Right cardiac atrium (tissue), 5 donors: ENCODE data around the gene ACAD8. TPM values are rescaled to one million over a fixed set of nuclear protein-coding genes. Genes with fewer than 3 reads are reported as not detected.
A peak's percentile ranks its signal among the peaks of the same experiment; 100 is the strongest.

Source experiments
- ATAC-seq, 2 donors: fragments of 200-7000 bp; cut with Tn5 transposase; one replicate each; pipeline versions ENCODE4 v1.8.0 to v1.9.1; 2020; ENCODE audit warnings: moderate library complexity in 2 of 2, mild to moderate bottlenecking in 1 of 2
- DNase-seq, 3 donors: peaks; one replicate each; pipeline ENCODE4 v3.0.0-alpha.2; 2020
- H3K27ac ChIP-seq: one replicate; pipeline ENCODE4 v1.5.1; 2013; ENCODE audit warnings: mild to moderate bottlenecking, low read length, control low read depth, moderate library complexity
- H3K27me3 ChIP-seq: one replicate; pipeline ENCODE4 v1.6.1; 2013; ENCODE audit not compliant: control insufficient read depth, insufficient read depth
- H3K4me1 ChIP-seq: one replicate; pipeline ENCODE4 v1.6.1; 2013; ENCODE audit warnings: low read length; ENCODE audit not compliant: control insufficient read depth, insufficient read depth
- H3K4me3 ChIP-seq: one replicate; pipeline ENCODE4 v1.5.1; 2013; ENCODE audit warnings: low read length, control low read depth
- H3K9me3 ChIP-seq: one replicate; pipeline ENCODE4 v1.6.1; 2013; ENCODE audit warnings: low read length; ENCODE audit not compliant: control insufficient read depth
- WGBS: extraction: QIAGEN DNeasy Blood & Tissue Kit; methylation state at CpG from one replicate; pipeline ENCODE4 v1.1.7; 2013; 5-methylcytosine and 5-hydroxymethylcytosine counted together
- intact Hi-C, 4 donors: fragments of 100-400 bp; cut with DNase I; formaldehyde crosslinking; loops; one replicate each; pipeline versions ENCODE4 v1.11.0 to v1.14.0; 2022 to 2023
- polyA plus RNA-seq: library from polyadenylated mRNA; stranded (reverse); fragments of 200-250 nt; gene quantifications from one replicate; pipeline ENCODE4 v1.2.3, GENCODE V29; 2013
- total RNA-seq, 4 donors: library from RNA; stranded (reverse); fragmentation: NEBNext Ultra II Directional; extraction: Animal tissue kit (Norgen Biotek cat#: 25700); gene quantifications; one replicate each; pipeline ENCODE4 v1.2.1, GENCODE V29; 2021
- donor health status: healthy with polysubstance abuse.
- donor health status: DM: no; HTN: yes; CAD: no.
- donor health status: DM: no; HTN: no; CAD: no.
- donor health status: DM: no; HTN: yes; CAD: no; lungs with severe emphysema.
- donor health status: DM: yes; HTN: yes; CAD: no.

Gene ACAD8
- total and polyA plus RNA-seq, 5 donors: 18.7 to 34.6 (median 25.6) TPM

DNA sequence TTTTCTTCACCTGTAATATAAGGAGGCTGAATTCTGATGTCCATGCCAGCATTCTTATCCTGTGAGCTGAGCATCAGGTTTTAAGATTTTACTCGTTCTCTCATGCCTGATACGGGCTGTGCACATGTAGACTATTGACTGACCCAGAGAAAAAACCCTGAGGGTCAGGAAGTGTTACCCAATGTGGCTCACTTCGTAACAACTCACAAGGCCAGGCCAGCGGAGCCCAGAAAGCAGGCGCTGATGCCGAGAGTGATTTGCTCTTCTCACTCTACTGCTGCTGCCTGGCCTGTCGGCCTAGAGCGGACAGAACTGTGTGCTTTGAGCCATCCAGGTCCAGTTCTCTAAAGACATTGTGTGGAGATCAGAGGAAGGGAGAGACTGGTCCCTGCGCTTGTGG lies 11.0 kb upstream of the ACAD8 start:
- WGBS: 87% methylated on average over 9 of the region's 9 CpGs
- DNase-seq (no peak), ATAC-seq (no peak)
- intact Hi-C loops: no loop called here
- H3K4me3 ChIP-seq: no peak overlapping the region
- no peaks in the 10 kb centered on the region for H3K9me3 ChIP-seq
- H3K27me3 ChIP-seq: no peaks in the 10 kb centered on the region
- no peaks in the 10 kb centered on the region for H3K4me1 ChIP-seq
- H3K27ac ChIP-seq: no peak overlapping the region

DNA sequence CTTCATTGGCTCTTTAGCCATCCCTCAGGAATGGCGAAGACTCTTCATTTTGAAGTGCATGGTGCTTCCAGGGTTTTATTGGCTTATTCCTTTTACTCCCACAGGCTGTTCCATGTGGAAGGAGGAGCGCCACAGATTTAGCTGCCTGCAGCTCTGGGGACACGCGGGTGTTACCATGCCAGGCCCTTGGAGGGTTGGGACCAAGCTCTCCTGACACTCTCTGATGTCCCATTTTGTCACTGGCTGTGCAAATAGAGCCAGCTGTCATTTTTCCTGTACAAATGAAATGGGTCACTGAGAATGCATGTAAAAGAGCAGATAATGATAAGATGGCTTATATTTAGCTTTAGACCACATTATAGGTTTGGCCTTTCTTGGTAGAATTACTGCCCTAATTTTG lies 9.5 kb upstream of the ACAD8 start:
- ATAC-seq (no peak), DNase-seq (no peak)
- Histone ChIP-seq H3K27me3 (no peaks in the 10 kb centered on the region), H3K4me1 (no peaks in the 10 kb centered on the region), H3K9me3 (no peaks in the 10 kb centered on the region), H3K27ac (no peak overlapping the region), H3K4me3 (no peak overlapping the region)
- intact Hi-C loops: no loop called here
- 97% methylated on average over 4 of the region's 4 CpGs for WGBS

DNA sequence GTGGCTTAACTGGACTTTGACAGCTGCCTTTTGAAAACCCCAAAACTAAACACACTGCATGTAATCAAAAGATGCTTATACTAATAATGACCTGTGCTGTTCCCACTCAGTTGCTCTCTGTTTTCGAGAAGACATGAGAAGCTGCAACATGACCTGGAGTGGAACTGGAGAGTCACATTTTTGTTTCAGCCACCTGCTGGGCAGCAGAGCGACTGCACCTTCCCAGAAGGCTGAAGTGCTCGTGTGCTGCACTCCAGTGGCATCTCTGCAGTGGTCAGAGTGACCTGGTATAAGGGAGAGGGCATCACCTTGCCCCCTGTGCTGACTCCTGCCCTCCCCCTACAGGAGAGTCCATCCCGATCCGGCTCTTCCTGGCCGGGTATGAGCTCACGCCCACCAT lies 8.8 kb upstream of the ACAD8 start:
- DNase-seq: no peak
- 59% methylated on average over 7 of the region's 7 CpGs for WGBS
- peak; percentile 34 to 43 for ATAC-seq
- H3K27ac ChIP-seq: no peak overlapping the region
- intact Hi-C loops: no loop called here
- no peaks in the 10 kb centered on the region for H3K27me3 ChIP-seq
- no peaks in the 10 kb centered on the region for H3K9me3 ChIP-seq
- H3K4me1 ChIP-seq: no peaks in the 10 kb centered on the region
- H3K4me3 ChIP-seq: no peak overlapping the region

DNA sequence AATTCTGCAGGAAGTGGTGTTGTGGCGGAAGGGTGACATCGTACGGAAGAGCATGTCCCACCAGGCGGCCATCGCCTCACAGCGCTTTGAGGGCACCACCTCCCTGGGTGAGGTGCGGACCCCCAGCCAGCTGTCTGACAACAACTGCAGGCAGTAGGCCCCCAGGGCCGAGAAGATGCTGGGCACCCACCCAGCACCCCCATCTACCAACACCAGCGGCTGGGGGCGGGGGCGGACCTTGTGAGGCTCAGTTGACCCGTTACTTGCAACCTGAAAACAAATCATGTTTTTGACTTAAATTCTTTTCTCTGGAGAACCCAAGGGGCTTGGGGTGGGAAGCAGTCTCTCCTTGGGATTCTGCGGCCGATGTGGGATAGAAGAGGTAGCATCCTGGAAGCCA lies 7.9 kb upstream of the ACAD8 start:
- H3K4me3 ChIP-seq: no peak overlapping the region
- no peaks in the 10 kb centered on the region for H3K9me3 ChIP-seq
- WGBS: 93% methylated on average over 14 of the region's 14 CpGs
- no peak for ATAC-seq
- no peak overlapping the region for H3K27ac ChIP-seq
- H3K27me3 ChIP-seq: no peaks in the 10 kb centered on the region
- H3K4me1 ChIP-seq: no peaks in the 10 kb centered on the region
- DNase-seq: peak in 1 of 3 donors; percentile 63
- intact Hi-C loops: no loop called here

DNA sequence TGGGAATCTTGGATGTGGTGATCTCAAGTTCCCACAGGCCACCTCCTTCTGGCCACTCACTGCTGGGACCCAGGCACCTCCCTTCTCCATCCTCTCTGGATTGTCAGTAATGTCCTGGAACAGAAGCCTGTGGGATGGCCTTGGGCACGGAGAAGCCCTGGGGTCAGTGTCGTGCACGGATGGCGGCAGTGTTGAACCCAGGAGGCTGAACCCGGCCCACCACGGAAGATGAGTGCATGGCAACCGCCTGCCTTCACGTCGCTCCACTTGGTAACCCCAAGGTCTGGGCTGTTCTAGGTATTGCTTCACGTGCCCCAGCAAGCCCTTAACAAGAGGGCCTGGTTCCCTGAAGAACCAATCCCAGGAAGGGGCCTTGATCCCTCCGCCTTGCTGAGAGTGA lies 7.3 kb upstream of the ACAD8 start:
- Histone ChIP-seq H3K4me1 (no peaks in the 10 kb centered on the region), H3K27ac (no peak overlapping the region), H3K9me3 (no peaks in the 10 kb centered on the region), H3K4me3 (no peak overlapping the region), H3K27me3 (no peaks in the 10 kb centered on the region)
- WGBS: 93% methylated on average over 11 of the region's 11 CpGs
- DNase-seq: no peak
- ATAC-seq: no peak
- intact Hi-C loops: no loop called here

DNA sequence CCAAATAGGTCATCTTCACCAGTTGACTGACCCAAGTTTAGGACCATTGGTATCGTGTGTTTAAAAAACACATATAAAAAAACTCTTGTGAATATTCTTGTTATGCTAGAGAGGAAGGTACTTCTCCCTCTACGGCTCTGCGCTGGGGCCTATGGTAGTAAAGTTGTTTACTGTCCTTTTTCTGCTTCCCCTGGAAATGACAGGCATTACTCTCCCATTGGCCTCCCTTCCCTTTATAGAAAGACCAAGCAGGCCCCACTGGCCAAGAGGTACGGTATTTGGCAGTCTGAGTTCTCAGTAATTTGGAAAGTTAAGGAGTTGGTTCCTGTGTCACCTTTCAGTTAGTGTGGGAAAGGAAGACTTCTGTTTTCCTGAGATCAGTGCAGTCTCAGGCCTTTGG lies 6.7 kb upstream of the ACAD8 start:
- H3K27me3 ChIP-seq: no peaks in the 10 kb centered on the region
- H3K4me1 ChIP-seq: no peaks in the 10 kb centered on the region
- 82% methylated on average over 4 of the region's 4 CpGs for WGBS
- no peaks in the 10 kb centered on the region for H3K9me3 ChIP-seq
- DNase-seq: no peak
- H3K4me3 ChIP-seq: no peak overlapping the region
- no peak overlapping the region for H3K27ac ChIP-seq
- intact Hi-C loops: no loop called here
- ATAC-seq: no peak

DNA sequence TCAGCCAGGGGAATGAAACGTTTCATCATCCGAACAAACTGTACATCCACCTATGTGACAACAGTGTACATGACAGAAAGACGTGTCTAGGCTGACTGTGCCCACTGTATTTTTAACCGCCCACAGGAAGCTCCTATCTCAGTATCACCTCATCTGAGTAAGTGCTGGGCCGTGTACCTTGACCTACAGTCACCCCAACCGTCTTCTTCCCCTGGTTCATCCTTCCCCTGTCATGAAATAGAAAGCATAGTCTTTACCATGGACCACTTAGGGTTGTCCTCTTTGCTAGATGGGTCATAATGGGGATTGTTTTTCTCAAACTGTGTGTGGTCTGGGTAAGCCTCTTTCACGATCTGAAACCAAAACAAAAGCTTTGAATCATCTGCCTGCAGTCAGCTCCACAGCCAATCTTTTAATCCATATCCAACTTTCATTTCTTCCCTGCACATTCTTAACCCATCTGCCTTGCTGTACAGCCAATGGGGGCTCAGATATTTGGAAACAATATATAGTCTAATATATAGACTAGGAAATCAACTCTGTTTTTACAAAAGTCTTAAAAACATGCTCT lies 4.4 kb upstream of the ACAD8 start:
- 55% methylated on average over 7 of the region's 7 CpGs for whole genome bisulfite sequencing
- Histone ChIP-seq H3K4me3 (no peak overlapping the region), H3K27me3 (no peaks in the 10 kb centered on the region), H3K9me3 (no peaks in the 10 kb centered on the region), H3K27ac (no peak overlapping the region), H3K4me1 (no peaks in the 10 kb centered on the region)
- ATAC-seq (no peak), DNase-seq (no peak)
- intact Hi-C loops: no loop called here

DNA sequence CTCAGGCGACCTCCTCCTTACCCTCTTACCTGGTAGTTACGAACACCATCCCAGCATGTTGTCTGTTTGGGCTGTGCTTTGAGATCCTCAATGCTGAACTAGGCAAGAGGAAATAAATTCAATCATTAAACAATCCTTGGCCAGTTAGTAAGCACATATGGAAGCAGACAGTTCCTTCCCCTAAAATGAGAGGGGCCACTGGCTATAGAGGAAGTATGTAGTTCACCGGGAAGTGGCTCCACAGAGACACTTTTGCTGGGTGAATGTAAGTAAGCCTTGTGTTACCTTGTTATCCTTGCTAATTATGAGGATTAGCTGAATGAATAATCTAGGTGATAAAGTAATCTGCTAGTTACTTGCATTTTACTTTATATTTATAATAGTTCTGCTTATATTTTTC lies 3.1 kb upstream of the ACAD8 start:
- DNase-seq (no peak), ATAC-seq (no peak)
- H3K9me3 ChIP-seq: no peaks in the 10 kb centered on the region
- intact Hi-C loops: no loop called here
- no peak overlapping the region for H3K4me3 ChIP-seq
- WGBS: 88% methylated on average over 3 of the region's 3 CpGs
- H3K27me3 ChIP-seq: no peaks in the 10 kb centered on the region
- H3K27ac ChIP-seq: no peak overlapping the region
- no peaks in the 10 kb centered on the region for H3K4me1 ChIP-seq

DNA sequence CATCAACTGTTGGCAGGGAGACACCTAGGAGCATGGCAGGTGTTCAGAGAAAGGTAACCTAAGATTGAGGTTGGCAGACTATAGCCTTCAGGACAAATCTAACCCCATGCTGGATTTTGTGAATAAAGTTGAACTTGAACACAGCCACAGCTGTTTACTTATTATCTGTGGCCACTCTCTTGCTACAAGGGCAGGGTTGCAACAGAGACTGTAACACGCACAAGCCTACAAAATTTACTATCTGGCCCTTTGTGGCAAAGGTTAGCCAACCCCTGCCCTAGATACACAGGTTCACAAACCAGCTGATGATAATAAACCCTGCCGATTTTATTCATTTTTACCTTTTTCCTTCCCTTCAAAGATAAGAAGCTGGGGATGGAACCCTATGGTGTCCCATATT lies 2.7 kb upstream of the ACAD8 start:
- Histone ChIP-seq H3K4me3 (no peak overlapping the region), H3K27ac (no peak overlapping the region), H3K9me3 (no peaks in the 10 kb centered on the region), H3K4me1 (no peaks in the 10 kb centered on the region), H3K27me3 (no peaks in the 10 kb centered on the region)
- 88% methylated on average over 2 of the region's 2 CpGs for WGBS
- DNase-seq (no peak), ATAC-seq (no peak)
- intact Hi-C loops: no loop called here

DNA sequence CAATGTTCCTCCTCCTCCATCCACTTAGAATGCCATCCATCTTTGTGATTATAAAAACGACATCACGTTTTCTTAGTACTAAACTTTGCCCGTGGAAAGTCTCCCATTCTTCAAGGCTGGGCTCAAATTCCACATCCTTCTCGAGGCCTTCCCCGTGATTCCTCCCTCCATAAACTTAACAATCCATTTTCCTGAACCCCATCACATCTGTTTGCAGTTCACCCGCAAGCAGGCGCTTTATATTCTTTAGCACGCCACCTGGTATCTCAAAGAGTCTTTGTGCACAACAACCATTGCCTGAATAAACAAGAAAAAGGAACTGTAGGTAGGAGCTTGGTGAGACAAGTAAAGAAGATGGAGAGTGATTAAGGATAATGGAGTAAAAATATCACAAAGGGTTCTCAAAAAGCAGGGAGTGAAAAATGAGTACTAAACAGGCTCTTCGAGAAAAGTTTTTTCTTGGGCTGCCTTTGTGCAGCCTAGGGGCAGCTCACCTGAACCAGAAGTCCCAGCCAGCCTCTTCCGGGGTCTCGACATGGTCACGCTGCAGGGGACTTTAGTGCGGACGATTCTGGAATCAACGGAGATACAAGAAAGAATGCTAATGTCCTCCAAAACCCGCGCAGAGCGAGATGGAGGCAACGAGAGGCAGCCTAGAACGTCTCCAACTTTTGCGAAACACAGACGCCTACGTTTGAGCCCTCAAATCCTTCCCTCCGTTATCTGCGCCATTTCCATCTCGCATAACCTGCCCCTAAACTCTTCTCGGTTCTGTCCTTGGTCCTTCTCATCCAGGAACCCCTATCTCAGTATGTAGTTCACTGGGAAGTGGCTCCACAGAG lies 801 bp upstream of the ACAD8 start:
- Histone ChIP-seq H3K4me3 (peak overlapping the region; percentile 71), H3K9me3 (no peaks in the 10 kb centered on the region), H3K4me1 (no peaks in the 10 kb centered on the region), H3K27ac (peak overlapping the region; percentile 27), H3K27me3 (no peaks in the 10 kb centered on the region)
- peak; percentile 34 to 43 for ATAC-seq
- intact Hi-C loops: no loop called here
- 5% methylated on average over 27 of the region's 27 CpGs for WGBS
- peak in 2 of 3 donors; percentile 34 to 59 for DNase-seq

DNA sequence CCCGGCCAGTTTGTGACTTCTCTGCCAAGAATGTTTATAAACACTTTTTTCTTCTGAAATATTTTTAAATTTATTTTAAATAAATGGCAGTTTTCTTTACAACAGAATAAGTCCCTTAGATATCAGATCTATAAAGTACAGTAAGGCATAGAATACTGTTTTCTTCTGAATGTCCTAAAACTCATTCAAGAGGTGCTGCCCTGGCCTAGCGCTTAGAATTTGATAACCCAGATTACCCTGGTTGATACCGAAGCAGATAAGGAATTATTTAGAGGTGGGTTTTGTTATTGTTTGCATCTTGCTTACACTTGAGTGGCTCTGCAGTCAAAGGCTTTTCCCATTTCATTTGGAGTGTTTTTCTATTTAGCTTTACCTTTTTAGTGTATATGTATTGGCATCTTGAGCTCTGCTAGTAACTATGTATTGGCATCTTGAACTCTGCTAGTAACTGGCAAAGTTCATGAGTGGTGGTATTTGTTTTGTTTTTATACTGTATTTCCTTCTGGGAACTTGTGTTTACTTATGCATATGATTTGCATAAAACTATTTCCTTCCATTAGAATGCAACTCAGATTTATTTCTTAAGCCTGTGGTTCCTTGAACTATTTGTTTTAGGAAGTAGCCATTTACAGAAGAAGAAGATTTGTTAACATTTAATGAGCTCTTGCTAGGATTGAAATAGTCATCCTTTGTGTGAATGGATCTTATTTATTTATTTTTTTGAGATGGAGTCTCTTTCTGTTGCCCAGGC lies 1.2 kb downstream of the ACAD8 start:
- DNase-seq: no peak
- intact Hi-C loops: no loop called here
- no peak overlapping the region for H3K27ac ChIP-seq
- no peaks in the 10 kb centered on the region for H3K9me3 ChIP-seq
- WGBS: 67% methylated on average over 3 of the region's 3 CpGs
- no peaks in the 10 kb centered on the region for H3K27me3 ChIP-seq
- peak overlapping the region; percentile 71 for H3K4me3 ChIP-seq
- no peaks in the 10 kb centered on the region for H3K4me1 ChIP-seq
- no peak for ATAC-seq
